ENCODE data around the gene GAP43. TPM values are rescaled to one million over a fixed set of nuclear protein-coding genes. Genes with fewer than 3 reads are reported as not detected.

GAP43 gene
- total and polyA plus RNA-seq, 2 of the 4 experiments (the other 2 are of a cell fraction): 0.36 to 0.51 TPM

GRCh38 chr3:115720983-115721382 lies 97.7 kb downstream of the GAP43 start:
- Histone ChIP-seq H3K9me1 (ENCODE audit: insufficient read depth, low read length) (no peaks in the 10 kb centered on the region), H3K9me3 (ENCODE audit: control insufficient read depth, insufficient read depth, low read length) (no peaks in the 10 kb centered on the region), H3K56ac (ENCODE audit: extremely low read depth, insufficient read depth, low read length) (no peak overlapping the region), H2AK5ac (ENCODE audit: low read depth, low read length) (no peak overlapping the region), H3K4ac (ENCODE audit: low read depth, low read length) (no peak overlapping the region), H2AFZ (replicated peaks; ENCODE audit: low read length, poor library complexity) (no peak overlapping the region), H3K9ac (ENCODE audit: low read depth, low read length) (no peak overlapping the region), H3K4me3 (ENCODE audit: insufficient read depth, low read depth, low read length) (no peak overlapping the region), H3K18ac (ENCODE audit: low read depth, low read length) (no peak overlapping the region), H3K4me1 (ENCODE audit: control insufficient read depth, insufficient read depth, low read length) (no peaks in the 10 kb centered on the region), H3K4me2 (ENCODE audit: low read depth, low read length) (no peak overlapping the region), H4K20me1 (ENCODE audit: insufficient read depth, low read length) (no peaks in the 10 kb centered on the region), H2BK15ac (ENCODE audit: low read depth, low read length) (no peak overlapping the region), H4K8ac (ENCODE audit: low read depth in 2 of 2, low read length in 2 of 2) (no peak overlapping the region), H3K27ac (ENCODE audit: insufficient read depth, low read length) (no peak overlapping the region), H2BK20ac (ENCODE audit: low read depth, low read length) (no peak overlapping the region), H2BK120ac (ENCODE audit: low read depth, low read length) (no peak overlapping the region), H2AK9ac (replicated peaks; ENCODE audit: low read depth, low read length, poor library complexity) (no peak overlapping the region), H2BK5ac (ENCODE audit: low read depth, low read length, poor library complexity, severe bottlenecking) (no peak overlapping the region), H3K36me3 (ENCODE audit: control insufficient read depth, insufficient read depth, low read length) (no peaks in the 10 kb centered on the region), H3K23ac (ENCODE audit: low read depth, low read length) (no peak overlapping the region), H4K5ac (ENCODE audit: low read depth, low read length) (no peak overlapping the region), H3K79me1 (ENCODE audit: low read depth in 1 of 2, low read length in 2 of 2) (no peaks in the 10 kb centered on the region), H3K14ac (replicated peaks; ENCODE audit: low read depth, low read length) (no peak overlapping the region), H4K91ac (ENCODE audit: insufficient read depth, low read depth, low read length) (no peak overlapping the region), H3K27me3 (ENCODE audit: control insufficient read depth, insufficient read depth, low read length) (no peaks in the 10 kb centered on the region; the same call in 1 of the 2 replicates)
- in situ Hi-C loops (cut with MboI; ENCODE audit: low sequenced_read_pairs) (no loop called here), intact Hi-C loops (cut with micrococcal nuclease) (no loop called here), dilution Hi-C loops (cut with HindIII; ENCODE audit: low sequenced_read_pairs, unreplicated experiment) (no loop called here)
- no TSS peak for BruUV-seq (replicated peaks)
- ChIA-PET POLR2A (ENCODE audit: unreplicated experiment) (no interaction called here), CTCF (interaction anchor here (0.6 kb wide), 1 partner anchor 99 kb away, joined by 3 read pairs; no protein-coding TSS in a partner anchor)
- no peak for DNase-seq
- TF ChIP-seq ELK1 (IDR thresholded peaks at IDR 0.05; ENCODE audit: borderline replicate concordance, low read depth, low read length): no peak
- TF ChIP-seq MXI1 (IDR thresholded peaks at IDR 0.05; ENCODE audit: borderline replicate concordance, low read depth, low read length): no peak
- TF ChIP-seq SMC3 (IDR thresholded peaks at IDR 0.05; ENCODE audit: low read depth, low read length): no peak
- no peak for TF ChIP-seq NFE2L2 (IDR thresholded peaks at IDR 0.05; ENCODE audit: low read depth, low read length)
- no peak for TF ChIP-seq BHLHE40 (IDR thresholded peaks at IDR 0.05; ENCODE audit: low read depth, low read length)
- no peak for TF ChIP-seq RCOR1 (IDR thresholded peaks at IDR 0.05; ENCODE audit: insufficient replicate concordance, low read length)
- TF ChIP-seq MAZ (IDR thresholded peaks at IDR 0.05; ENCODE audit: borderline replicate concordance, low read depth, low read length): no peak
- no peak for TF ChIP-seq RAD21 (IDR thresholded peaks at IDR 0.05; ENCODE audit: low read length)
- TF ChIP-seq RFX5 (IDR thresholded peaks at IDR 0.05; ENCODE audit: low read depth, low read length): no peak
- TF ChIP-seq MAFK (IDR thresholded peaks at IDR 0.05; ENCODE audit: low read depth, low read length): no peak
- TF ChIP-seq USF2 (IDR thresholded peaks at IDR 0.05; ENCODE audit: low read depth, low read length): no peak
- no CpG with 5 or more reads among the region's 4 CpGs for WGBS, 2 experiments (ENCODE audit: extremely low coverage in 2 of 2, insufficient read length in 1 of 2)
- ATAC-seq (ENCODE audit: low read depth): no peak
